HepG2 (cell line): ENCODE measurements around the gene SKI. TPM values are rescaled to one million over a fixed set of nuclear protein-coding genes. Genes with fewer than 3 reads are reported as not detected.

ENCODE experiments used
- FOSL1 ChIP-seq: sonication (generic); formaldehyde crosslinking; IDR thresholded peaks from 2 replicates; pipeline ENCODE4 v1.9.0; 2021; ENCODE audit warnings: missing genetic modification reagents, borderline replicate concordance
- HOXA7 ChIP-seq: sonication (generic); formaldehyde crosslinking; IDR thresholded peaks from 2 replicates; pipeline ENCODE4 v1.8.1; 2022; ENCODE audit warnings: mild to moderate bottlenecking, missing genetic modification reagents, moderate library complexity
- ISL2 ChIP-seq: sonication (generic); formaldehyde crosslinking; IDR thresholded peaks from 2 replicates; pipeline ENCODE4 v1.5.0; 2020; ENCODE audit warnings: missing genetic modification reagents
- MTERF4 ChIP-seq: sonication (generic); formaldehyde crosslinking; IDR thresholded peaks from 2 replicates; pipeline ENCODE4 v1.8.0; 2023; ENCODE audit warnings: mild to moderate bottlenecking, missing genetic modification reagents
- NBN ChIP-seq: fragments of 450-650 bp; conservative IDR thresholded peaks from 2 replicates; pipeline ENCODE4 v1.6.1; 2017
- NKX3-1 ChIP-seq: sonication (generic); formaldehyde crosslinking; IDR thresholded peaks from 2 replicates; pipeline ENCODE4 v1.5.0; 2020; ENCODE audit warnings: missing genetic modification reagents
- POLR2G ChIP-seq: fragments of 200-400 bp; formaldehyde crosslinking; IDR thresholded peaks from 2 replicates; pipeline ENCODE4 v1.6.1; 2018; ENCODE audit warnings: mild to moderate bottlenecking, low read depth, low read length, moderate library complexity
- RORA ChIP-seq: sonication (generic); formaldehyde crosslinking; IDR thresholded peaks from 2 replicates; pipeline ENCODE4 v1.5.0; 2020; ENCODE audit warnings: mild to moderate bottlenecking, missing genetic modification reagents, moderate library complexity
- SRSF4 ChIP-seq: fragments of 200-400 bp; formaldehyde crosslinking; IDR thresholded peaks from one replicate; pipeline ENCODE4 v1.6.1; 2018; ENCODE audit warnings: mild to moderate bottlenecking, low read depth, low read length, moderate library complexity; ENCODE audit not compliant: poor library complexity, severe bottlenecking
- ZBTB26 ChIP-seq: IDR thresholded peaks from 2 replicates; pipeline ENCODE4 v1.6.1; 2016; ENCODE audit warnings: missing compliant biosample characterization, missing genetic modification reagents, borderline replicate concordance
- ZIK1 ChIP-seq: sonication (generic); formaldehyde crosslinking; IDR thresholded peaks from 2 replicates; pipeline ENCODE4 v1.5.0; 2020; ENCODE audit warnings: mild to moderate bottlenecking, low read depth, missing genetic modification reagents, borderline replicate concordance
- ZNF550 ChIP-seq: sonication (generic); formaldehyde crosslinking; IDR thresholded peaks from 2 replicates; pipeline ENCODE4 v1.4.0; 2020; ENCODE audit warnings: mild to moderate bottlenecking, missing genetic modification reagents, borderline replicate concordance
- ZNF569 ChIP-seq: sonication (generic); formaldehyde crosslinking; IDR thresholded peaks from 2 replicates; pipeline ENCODE4 v1.5.0; 2020; ENCODE audit warnings: mild to moderate bottlenecking, missing genetic modification reagents, moderate library complexity, borderline replicate concordance
- ZNF605 ChIP-seq: sonication (generic); formaldehyde crosslinking; IDR thresholded peaks from 2 replicates; pipeline ENCODE4 v1.8.0; 2022; ENCODE audit warnings: mild to moderate bottlenecking, missing genetic modification reagents
- ZNF678 ChIP-seq: sonication (generic); formaldehyde crosslinking; IDR thresholded peaks from 2 replicates; pipeline ENCODE4 v1.4.0; 2020; ENCODE audit warnings: mild to moderate bottlenecking, missing genetic modification reagents
- polyA plus RNA-seq, 8 experiments: library from polyadenylated mRNA; depleted of rRNA in 3 of 8; stranded (reverse) in 7 of 8; unstranded in 1 of 8; fragments of >200 nt; fragmentation: Illumina TruSeq in 4 of 8; extraction: Trizol in 4 of 8; gene quantifications; 2 replicates each; pipeline versions ENCODE4 v1.2.1 to v1.2.3, GENCODE V29; 2011 to 2016; ENCODE audit warnings: low read depth in 4 of 8, missing spikeins in 1 of 8, mixed read lengths in 1 of 8; ENCODE audit not compliant: insufficient read depth in 1 of 8
- total RNA-seq, 5 experiments: library from RNA; depleted of rRNA; stranded (reverse); fragments of >200 nt; fragmentation: Illumina TruSeq; extraction: Trizol; gene quantifications; 2 replicates each; pipeline ENCODE4 v1.2.3, GENCODE V29; 2016; ENCODE audit warnings: low read depth in 1 of 5
- TF ChIP-seq, protein P1 (sequence below): sonication (generic); formaldehyde crosslinking; IDR thresholded peaks from 2 replicates; pipeline ENCODE4 v1.8.1; 2022; ENCODE audit warnings: mild to moderate bottlenecking, missing genetic modification reagents
- TF ChIP-seq, protein P2 (sequence below): IDR thresholded peaks from 2 replicates; pipeline ENCODE4 v1.6.1; 2016; ENCODE audit warnings: low read depth, borderline replicate concordance
- TF ChIP-seq, protein P3 (sequence below): sonication (generic); formaldehyde crosslinking; IDR thresholded peaks from 2 replicates; pipeline ENCODE4 v1.9.0; 2021; ENCODE audit warnings: mild to moderate bottlenecking, missing genetic modification reagents

SKI gene
- total and polyA plus RNA-seq, 2 of the 13 experiments (the other 11 are each of a cell fraction or from before 2014, with no cell fraction given), result 4.7 to 6.9 TPM

- TF ChIP-seq, protein P1, sequence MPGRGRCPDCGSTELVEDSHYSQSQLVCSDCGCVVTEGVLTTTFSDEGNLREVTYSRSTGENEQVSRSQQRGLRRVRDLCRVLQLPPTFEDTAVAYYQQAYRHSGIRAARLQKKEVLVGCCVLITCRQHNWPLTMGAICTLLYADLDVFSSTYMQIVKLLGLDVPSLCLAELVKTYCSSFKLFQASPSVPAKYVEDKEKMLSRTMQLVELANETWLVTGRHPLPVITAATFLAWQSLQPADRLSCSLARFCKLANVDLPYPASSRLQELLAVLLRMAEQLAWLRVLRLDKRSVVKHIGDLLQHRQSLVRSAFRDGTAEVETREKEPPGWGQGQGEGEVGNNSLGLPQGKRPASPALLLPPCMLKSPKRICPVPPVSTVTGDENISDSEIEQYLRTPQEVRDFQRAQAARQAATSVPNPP (CRISPR knock-in tag), result no peak; the same call in 1 of the 2 replicates
- no peak for TF ChIP-seq NBN
- TF ChIP-seq ZNF605 (CRISPR knock-in tag), result peak; percentile 87; the same call in 1 of the 2 replicates
- no peak for TF ChIP-seq NKX3-1 (CRISPR knock-in tag)
- TF ChIP-seq SRSF4, result no peak
- TF ChIP-seq HOXA7 (CRISPR knock-in tag), result no peak
- no peak for TF ChIP-seq ZNF550
- TF ChIP-seq POLR2G, result peak; percentile 70
- no peak for TF ChIP-seq FOSL1 (CRISPR knock-in tag)
- no peak for TF ChIP-seq ZIK1 (CRISPR knock-in tag)
- TF ChIP-seq, protein P2, sequence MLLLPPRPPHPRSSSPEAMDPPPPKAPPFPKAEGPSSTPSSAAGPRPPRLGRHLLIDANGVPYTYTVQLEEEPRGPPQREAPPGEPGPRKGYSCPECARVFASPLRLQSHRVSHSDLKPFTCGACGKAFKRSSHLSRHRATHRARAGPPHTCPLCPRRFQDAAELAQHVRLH (CRISPR knock-in tag), result no peak
- no peak for TF ChIP-seq RORA (CRISPR knock-in tag)
- TF ChIP-seq, protein P3, sequence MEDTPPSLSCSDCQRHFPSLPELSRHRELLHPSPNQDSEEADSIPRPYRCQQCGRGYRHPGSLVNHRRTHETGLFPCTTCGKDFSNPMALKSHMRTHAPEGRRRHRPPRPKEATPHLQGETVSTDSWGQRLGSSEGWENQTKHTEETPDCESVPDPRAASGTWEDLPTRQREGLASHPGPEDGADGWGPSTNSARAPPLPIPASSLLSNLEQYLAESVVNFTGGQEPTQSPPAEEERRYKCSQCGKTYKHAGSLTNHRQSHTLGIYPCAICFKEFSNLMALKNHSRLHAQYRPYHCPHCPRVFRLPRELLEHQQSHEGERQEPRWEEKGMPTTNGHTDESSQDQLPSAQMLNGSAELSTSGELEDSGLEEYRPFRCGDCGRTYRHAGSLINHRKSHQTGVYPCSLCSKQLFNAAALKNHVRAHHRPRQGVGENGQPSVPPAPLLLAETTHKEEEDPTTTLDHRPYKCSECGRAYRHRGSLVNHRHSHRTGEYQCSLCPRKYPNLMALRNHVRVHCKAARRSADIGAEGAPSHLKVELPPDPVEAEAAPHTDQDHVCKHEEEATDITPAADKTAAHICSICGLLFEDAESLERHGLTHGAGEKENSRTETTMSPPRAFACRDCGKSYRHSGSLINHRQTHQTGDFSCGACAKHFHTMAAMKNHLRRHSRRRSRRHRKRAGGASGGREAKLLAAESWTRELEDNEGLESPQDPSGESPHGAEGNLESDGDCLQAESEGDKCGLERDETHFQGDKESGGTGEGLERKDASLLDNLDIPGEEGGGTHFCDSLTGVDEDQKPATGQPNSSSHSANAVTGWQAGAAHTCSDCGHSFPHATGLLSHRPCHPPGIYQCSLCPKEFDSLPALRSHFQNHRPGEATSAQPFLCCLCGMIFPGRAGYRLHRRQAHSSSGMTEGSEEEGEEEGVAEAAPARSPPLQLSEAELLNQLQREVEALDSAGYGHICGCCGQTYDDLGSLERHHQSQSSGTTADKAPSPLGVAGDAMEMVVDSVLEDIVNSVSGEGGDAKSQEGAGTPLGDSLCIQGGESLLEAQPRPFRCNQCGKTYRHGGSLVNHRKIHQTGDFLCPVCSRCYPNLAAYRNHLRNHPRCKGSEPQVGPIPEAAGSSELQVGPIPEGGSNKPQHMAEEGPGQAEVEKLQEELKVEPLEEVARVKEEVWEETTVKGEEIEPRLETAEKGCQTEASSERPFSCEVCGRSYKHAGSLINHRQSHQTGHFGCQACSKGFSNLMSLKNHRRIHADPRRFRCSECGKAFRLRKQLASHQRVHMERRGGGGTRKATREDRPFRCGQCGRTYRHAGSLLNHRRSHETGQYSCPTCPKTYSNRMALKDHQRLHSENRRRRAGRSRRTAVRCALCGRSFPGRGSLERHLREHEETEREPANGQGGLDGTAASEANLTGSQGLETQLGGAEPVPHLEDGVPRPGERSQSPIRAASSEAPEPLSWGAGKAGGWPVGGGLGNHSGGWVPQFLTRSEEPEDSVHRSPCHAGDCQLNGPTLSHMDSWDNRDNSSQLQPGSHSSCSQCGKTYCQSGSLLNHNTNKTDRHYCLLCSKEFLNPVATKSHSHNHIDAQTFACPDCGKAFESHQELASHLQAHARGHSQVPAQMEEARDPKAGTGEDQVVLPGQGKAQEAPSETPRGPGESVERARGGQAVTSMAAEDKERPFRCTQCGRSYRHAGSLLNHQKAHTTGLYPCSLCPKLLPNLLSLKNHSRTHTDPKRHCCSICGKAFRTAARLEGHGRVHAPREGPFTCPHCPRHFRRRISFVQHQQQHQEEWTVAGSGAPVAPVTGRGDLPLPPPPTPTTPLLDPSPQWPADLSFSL, result no peak
- TF ChIP-seq ISL2 (CRISPR knock-in tag), result no peak
- TF ChIP-seq ZNF678 (CRISPR knock-in tag), result no peak
- TF ChIP-seq ZBTB26, result no peak
- TF ChIP-seq MTERF4, result no peak
- 0 out of 2 replicates have a peak, but pooled peaks have one; percentile 47 for TF ChIP-seq ZNF569
Measured at GRCh38 chr1:2189459-2190425, 38.4 kb upstream of the SKI start (continued).
